AG04450 (cell line): ENCODE data around the gene ARHGEF38. TPM values are rescaled to one million over a fixed set of nuclear protein-coding genes. Genes with fewer than 3 reads are reported as not detected.

Experiments
- CTCF ChIA-PET: fragments of 300-600, 350-600 bp; formaldehyde crosslinking; extraction: SDS; loops from one replicate; lab custom pipeline; 2022; ENCODE audit warnings: antibody characterized with exemption, inconsistent platforms; lab: Charles Lee
- POLR2A ChIA-PET: fragments of 350-600 bp; formaldehyde crosslinking; extraction: SDS; loops from one replicate; lab custom pipeline; 2021; ENCODE audit warnings: antibody characterized with exemption, inconsistent platforms; lab: Yijun Ruan, JAX
- DNase-seq: peaks from one replicate; pipeline ENCODE4 v3.0.0-alpha.2; 2011; ENCODE audit warnings: low read depth, low spot score
- H3K27ac ChIP-seq: one replicate; pipeline ENCODE4 v1.5.1; 2012; ENCODE audit warnings: low read depth, low read length, control low read depth
- H3K27me3 ChIP-seq: one replicate; pipeline ENCODE4 v1.6.0; 2012; ENCODE audit warnings: low read length; ENCODE audit not compliant: control insufficient read depth, insufficient read depth
- H3K4me3 ChIP-seq: 2 replicates; pipeline ENCODE4 v1.5.1; 2011; ENCODE audit warnings: mild to moderate bottlenecking, low read depth, low read length, control low read depth
- H3K9me3 ChIP-seq: 2 replicates; pipeline ENCODE4 v1.5.1; 2012; ENCODE audit warnings: low read length; ENCODE audit not compliant: control insufficient read depth, insufficient read depth
- polyA plus RNA-seq: library from polyadenylated mRNA; depleted of rRNA; stranded (reverse); fragments of >200 nt; gene quantifications from 2 replicates; pipeline ENCODE4 v1.2.3, GENCODE V29; 2011
- TF ChIP-seq, protein P1 (sequence below): IDR thresholded peaks from 2 replicates; pipeline ENCODE4 v1.5.1; 2011; ENCODE audit warnings: low read depth, low read length, control low read depth, inconsistent platforms

The ARHGEF38 gene
- polyA plus RNA-seq, 1 experiment: not detected

DNA sequence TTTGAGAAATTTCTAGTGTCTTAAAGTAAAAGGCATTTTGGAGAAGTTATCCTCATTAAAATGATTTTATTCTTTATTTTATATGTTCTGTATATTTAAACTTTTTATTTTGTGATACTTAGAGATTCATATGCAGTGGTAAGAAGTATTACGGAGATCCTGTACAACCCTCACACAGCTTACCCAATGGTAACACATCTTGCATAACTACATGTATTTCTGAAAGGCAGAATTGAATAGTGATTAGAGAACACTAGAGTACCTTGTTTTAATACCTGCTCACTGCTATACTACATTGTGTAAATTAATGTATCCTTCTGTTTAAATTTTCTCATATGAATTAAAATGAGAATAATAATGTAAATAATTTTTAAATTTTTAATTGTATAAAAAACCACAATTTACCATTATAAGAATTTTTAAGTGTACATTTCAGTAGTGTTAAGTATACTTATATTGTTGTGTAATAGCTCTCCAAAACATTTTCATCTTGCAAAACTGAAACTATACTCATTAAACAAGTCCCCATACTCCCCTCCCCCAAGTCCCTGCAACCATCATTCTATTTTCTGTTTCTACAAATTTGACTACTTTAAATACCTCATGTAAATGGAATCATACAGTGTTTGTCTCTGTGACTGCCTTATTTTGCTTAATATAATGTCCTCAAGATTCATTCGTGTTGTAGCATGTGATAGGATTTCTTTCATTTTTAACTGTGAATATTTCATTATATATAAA, 110.7 kb downstream of the ARHGEF38 start:
- no peaks in the 10 kb centered on the region for H3K9me3 ChIP-seq
- H3K27ac ChIP-seq: no peak overlapping the region
- TF ChIP-seq, protein P1, sequence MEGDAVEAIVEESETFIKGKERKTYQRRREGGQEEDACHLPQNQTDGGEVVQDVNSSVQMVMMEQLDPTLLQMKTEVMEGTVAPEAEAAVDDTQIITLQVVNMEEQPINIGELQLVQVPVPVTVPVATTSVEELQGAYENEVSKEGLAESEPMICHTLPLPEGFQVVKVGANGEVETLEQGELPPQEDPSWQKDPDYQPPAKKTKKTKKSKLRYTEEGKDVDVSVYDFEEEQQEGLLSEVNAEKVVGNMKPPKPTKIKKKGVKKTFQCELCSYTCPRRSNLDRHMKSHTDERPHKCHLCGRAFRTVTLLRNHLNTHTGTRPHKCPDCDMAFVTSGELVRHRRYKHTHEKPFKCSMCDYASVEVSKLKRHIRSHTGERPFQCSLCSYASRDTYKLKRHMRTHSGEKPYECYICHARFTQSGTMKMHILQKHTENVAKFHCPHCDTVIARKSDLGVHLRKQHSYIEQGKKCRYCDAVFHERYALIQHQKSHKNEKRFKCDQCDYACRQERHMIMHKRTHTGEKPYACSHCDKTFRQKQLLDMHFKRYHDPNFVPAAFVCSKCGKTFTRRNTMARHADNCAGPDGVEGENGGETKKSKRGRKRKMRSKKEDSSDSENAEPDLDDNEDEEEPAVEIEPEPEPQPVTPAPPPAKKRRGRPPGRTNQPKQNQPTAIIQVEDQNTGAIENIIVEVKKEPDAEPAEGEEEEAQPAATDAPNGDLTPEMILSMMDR: no peak
- H3K27me3 ChIP-seq: no peaks in the 10 kb centered on the region
- ChIA-PET POLR2A (no interaction called here), CTCF (interaction anchor here (0.7 kb wide), 1 partner anchor 47 kb away, joined by 4 read pairs; no protein-coding TSS in a partner anchor)
- H3K4me3 ChIP-seq: no peak overlapping the region
- no peak for DNase-seq

DNA sequence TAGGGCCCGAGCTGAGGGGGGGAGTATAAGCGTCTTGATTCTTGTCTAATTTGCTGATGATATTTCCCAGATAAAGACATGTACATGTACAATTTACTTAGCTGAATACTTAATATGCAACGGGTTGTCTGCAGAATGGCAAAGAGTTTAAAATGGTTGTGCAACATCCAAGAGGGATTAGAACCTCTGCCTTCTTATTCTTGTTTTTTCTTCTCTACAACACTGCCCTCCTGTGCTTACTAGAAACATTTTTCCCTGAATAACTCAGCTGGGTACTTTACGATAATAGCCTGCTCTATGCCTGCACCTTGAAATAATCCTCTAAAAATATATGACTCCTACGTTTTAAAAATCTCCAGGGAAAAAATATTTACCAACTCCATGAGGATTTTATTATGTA, 114.3 kb downstream of the ARHGEF38 start:
- no peak overlapping the region for H3K4me3 ChIP-seq
- ChIA-PET POLR2A (no interaction called here), CTCF (interaction anchor here (0.7 to 2.2 kb wide), 2 partner anchors 10 to 146 kb away, joined by 3 to 8 read pairs; no protein-coding TSS in a partner anchor)
- H3K27ac ChIP-seq: no peak overlapping the region
- no peak for DNase-seq
- no peaks in the 10 kb centered on the region for H3K27me3 ChIP-seq
- TF ChIP-seq, protein P1: no peak
- H3K9me3 ChIP-seq: no peaks in the 10 kb centered on the region

DNA sequence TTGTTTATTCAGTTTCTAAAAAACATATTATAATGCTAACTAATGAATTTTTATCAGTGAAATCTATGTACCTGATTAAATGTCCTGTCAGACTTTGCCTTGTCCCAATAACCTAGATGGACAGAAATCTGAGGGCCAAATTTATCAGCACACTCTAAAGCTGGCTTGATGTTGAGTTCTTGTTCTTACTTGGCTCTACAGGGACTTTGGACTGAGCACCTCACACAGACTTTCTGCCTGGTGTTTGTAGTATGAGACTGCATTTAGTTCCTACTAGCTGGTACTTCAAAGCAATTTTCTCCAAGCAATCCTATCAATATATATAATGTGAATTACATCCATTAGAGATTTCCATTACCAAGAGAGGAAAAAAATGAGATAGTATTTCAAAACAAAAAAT, 118.3 kb downstream of the ARHGEF38 start:
- CTCF ChIA-PET: no interaction called here
- H3K4me3 ChIP-seq: no peak overlapping the region
- POLR2A ChIA-PET: no interaction called here
- no peaks in the 10 kb centered on the region for H3K9me3 ChIP-seq
- H3K27ac ChIP-seq: no peak overlapping the region
- H3K27me3 ChIP-seq: no peaks in the 10 kb centered on the region
- TF ChIP-seq, protein P1: no peak
- DNase-seq: no peak

DNA sequence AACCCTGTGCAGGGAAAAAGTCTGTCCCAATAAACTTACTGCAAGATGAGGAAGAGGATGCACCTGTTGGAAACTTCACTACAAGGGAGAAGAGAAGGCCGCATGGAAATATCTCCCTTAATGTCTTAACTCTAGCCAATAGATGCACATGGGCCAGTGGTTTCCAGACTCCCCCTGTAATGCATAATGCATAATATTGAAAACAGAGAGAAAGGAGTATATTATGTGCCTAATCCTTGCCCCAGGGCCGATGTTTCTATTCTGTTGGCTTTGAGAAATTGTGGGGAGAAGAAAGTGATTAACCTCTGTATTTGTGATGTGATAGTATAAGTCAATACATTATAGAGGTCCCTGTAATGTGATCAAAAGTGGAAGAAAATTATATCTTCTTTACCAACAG, 118.9 kb downstream of the ARHGEF38 start:
- H3K4me3 ChIP-seq: no peak overlapping the region
- no peak for DNase-seq
- TF ChIP-seq, protein P1: no peak
- H3K9me3 ChIP-seq: no peaks in the 10 kb centered on the region
- CTCF ChIA-PET: no interaction called here
- POLR2A ChIA-PET: no interaction called here
- H3K27me3 ChIP-seq: no peaks in the 10 kb centered on the region
- no peak overlapping the region for H3K27ac ChIP-seq

DNA sequence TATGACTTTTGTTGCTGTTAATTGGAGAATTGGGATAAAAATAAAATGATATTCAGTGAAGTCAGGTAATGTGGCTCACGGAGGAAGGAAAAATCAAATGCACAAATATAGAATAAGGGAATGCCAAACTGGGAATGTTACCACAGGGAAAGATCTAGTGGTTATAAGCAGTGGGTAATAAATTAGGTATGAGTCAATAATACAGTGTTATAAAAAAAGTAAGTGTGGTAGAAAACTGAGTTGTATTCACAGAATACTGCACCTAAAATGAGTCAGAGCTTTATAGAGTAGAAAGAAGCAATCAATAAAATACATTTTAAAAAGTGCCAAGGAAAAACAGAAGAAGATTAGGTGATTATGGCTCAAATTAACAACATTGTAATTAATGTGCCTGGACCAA, 121.6 kb downstream of the ARHGEF38 start:
- TF ChIP-seq, protein P1: no peak
- Histone ChIP-seq H3K27ac (no peak overlapping the region), H3K4me3 (no peak overlapping the region), H3K9me3 (no peaks in the 10 kb centered on the region), H3K27me3 (no peaks in the 10 kb centered on the region)
- DNase-seq: no peak
- CTCF ChIA-PET: no interaction called here
- POLR2A ChIA-PET: no interaction called here
